ENCODE data around the gene SFRP2.

The SFRP2 gene

GRCh38 chr4:153792618-153793247 lies 3.9 kb upstream of the SFRP2 start:
- DNase-seq: no peak

- DNase-seq: no peak
Observed at GRCh38 chr4:153791746-153792617, 3.1 kb upstream of the SFRP2 start.

GRCh38 chr4:153790962-153791551 lies 2.2 kb upstream of the SFRP2 start:
- DNase-seq: no peak

- DNase-seq: no peak
Observed at GRCh38 chr4:153790500-153790865, 1.6 kb upstream of the SFRP2 start.

- DNase-seq: no peak
Observed at GRCh38 chr4:153789741-153790499, 1.0 kb upstream of the SFRP2 start.

GRCh38 chr4:153788051-153788412 lies 851 bp downstream of the SFRP2 start:
- no peak for DNase-seq

- DNase-seq: no peak
Observed at GRCh38 chr4:153787575-153787974, 1.3 kb downstream of the SFRP2 start.

- DNase-seq: no peak
Observed at GRCh38 chr4:153787061-153787560, 1.8 kb downstream of the SFRP2 start.

GRCh38 chr4:153785910-153786721 lies 2.8 kb downstream of the SFRP2 start:
- peak; percentile 27 for DNase-seq

- DNase-seq: no peak
Observed at GRCh38 chr4:153784166-153784699, 4.7 kb downstream of the SFRP2 start.

GRCh38 chr4:153782581-153782980 lies 6.3 kb downstream of the SFRP2 start:
- no peak for DNase-seq

GRCh38 chr4:153781717-153782416 lies 7.0 kb downstream of the SFRP2 start:
- peak; percentile 24 for DNase-seq

- no peak for DNase-seq
Observed at GRCh38 chr4:153781280-153781679, 7.6 kb downstream of the SFRP2 start.

- DNase-seq: no peak
Observed at GRCh38 chr4:153780876-153781275, 8.0 kb downstream of the SFRP2 start.

- no peak for DNase-seq
Observed at GRCh38 chr4:153780221-153780620, 8.7 kb downstream of the SFRP2 start.

- no peak for DNase-seq
Observed at GRCh38 chr4:153778383-153778782, 10.5 kb downstream of the SFRP2 start.

GRCh38 chr4:153777421-153777820 lies 11.5 kb downstream of the SFRP2 start:
- DNase-seq: no peak

GRCh38 chr4:153776601-153777000 lies 12.3 kb downstream of the SFRP2 start:
- no peak for DNase-seq

GRCh38 chr4:153773236-153773690 lies 15.6 kb downstream of the SFRP2 start:
- no peak for DNase-seq

GRCh38 chr4:153771046-153771445 lies 17.8 kb downstream of the SFRP2 start:
- no peak for DNase-seq

GRCh38 chr4:153766758-153767157 lies 22.1 kb downstream of the SFRP2 start:
- DNase-seq: no peak
